Ureter (tissue), 1 donor: ENCODE data around the gene TOR4A. TPM values are rescaled to one million over a fixed set of nuclear protein-coding genes. Genes with fewer than 3 reads are reported as not detected.

Source experiments
- DNase-seq: peaks from one replicate; pipeline ENCODE4 v3.0.0-alpha.2; 2020; ENCODE audit warnings: low spot score
- total RNA-seq: library from RNA; stranded (reverse); gene quantifications from one replicate; pipeline ENCODE4 v1.2.4, GENCODE V29; 2023
- donor health status: DM: yes; HTN: yes; CAD: no.

The TOR4A gene
- total RNA-seq, 1 donor from 2014 or later: 15.4 TPM

- no peak for DNase-seq
Observed at GRCh38 chr9:137306066-137306849, 28.7 kb downstream of the TOR4A start.

- DNase-seq: no peak
Observed at GRCh38 chr9:137306850-137307254, 29.3 kb downstream of the TOR4A start.

- DNase-seq: peak; percentile 49
Observed at GRCh38 chr9:137307255-137308056, 29.9 kb downstream of the TOR4A start.

- no peak for DNase-seq
Observed at GRCh38 chr9:137308057-137308619, 30.6 kb downstream of the TOR4A start.

- DNase-seq: no peak
Observed at GRCh38 chr9:137309368-137310188, 32.1 kb downstream of the TOR4A start.

GRCh38 chr9:137310189-137311052, 32.9 kb downstream of the TOR4A start:
- DNase-seq: peak; percentile 74

- DNase-seq: peak; percentile 86
Observed at GRCh38 chr9:137311171-137311985, 33.9 kb downstream of the TOR4A start.

- peak; percentile 51 for DNase-seq
Observed at GRCh38 chr9:137311986-137312851, 34.7 kb downstream of the TOR4A start.

- no peak for DNase-seq
Observed at GRCh38 chr9:137312852-137313325, 35.4 kb downstream of the TOR4A start.

GRCh38 chr9:137313326-137313936, 35.9 kb downstream of the TOR4A start:
- DNase-seq: no peak

- DNase-seq: no peak
Observed at GRCh38 chr9:137313956-137314560, 36.5 kb downstream of the TOR4A start.

- DNase-seq: no peak
Observed at GRCh38 chr9:137314561-137315560, 37.3 kb downstream of the TOR4A start.

GRCh38 chr9:137315581-137316011, 38.1 kb downstream of the TOR4A start:
- no peak for DNase-seq

GRCh38 chr9:137316012-137316981, 38.8 kb downstream of the TOR4A start:
- DNase-seq: no peak

- DNase-seq: peak; percentile 39
Observed at GRCh38 chr9:137317021-137317717, 39.6 kb downstream of the TOR4A start.
